GM21515 (cell line): Measurements from ENCODE around the gene UBE2H.
"Not testable (repeated sequence)": the region's sequence is repeated elsewhere in the genome, so short reads cannot be mapped to it uniquely, and the experiment has no call there.

Source experiments
- ATAC-seq: cut with Tn5 transposase; IDR thresholded peaks from one replicate; pipeline ENCODE4 v1.9.1; 2021; ENCODE audit not compliant: unreplicated experiment

UBE2H gene

DNA sequence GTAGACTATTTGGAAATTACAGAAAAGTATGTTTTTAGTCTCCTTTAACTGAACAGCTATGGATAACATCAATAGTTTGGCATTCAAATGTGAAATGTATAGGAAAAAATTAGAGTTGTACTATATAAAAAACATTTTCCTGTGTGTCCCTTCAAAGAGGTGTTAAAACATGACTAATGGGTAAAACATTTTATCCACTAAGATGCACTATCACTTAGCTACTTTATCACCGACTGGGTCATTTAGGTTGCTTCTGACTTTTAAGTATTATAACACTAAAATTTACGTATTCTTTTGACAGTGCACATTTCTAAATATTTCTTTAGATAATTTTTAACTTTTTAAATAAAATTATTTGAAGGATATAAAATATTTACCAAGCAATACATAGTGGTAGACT, 77.6 kb downstream of the UBE2H start:
- no peak for ATAC-seq

- ATAC-seq, result no peak
Observed at GRCh38 chr7:129874722-129875121, 78.0 kb downstream of the UBE2H start.

DNA sequence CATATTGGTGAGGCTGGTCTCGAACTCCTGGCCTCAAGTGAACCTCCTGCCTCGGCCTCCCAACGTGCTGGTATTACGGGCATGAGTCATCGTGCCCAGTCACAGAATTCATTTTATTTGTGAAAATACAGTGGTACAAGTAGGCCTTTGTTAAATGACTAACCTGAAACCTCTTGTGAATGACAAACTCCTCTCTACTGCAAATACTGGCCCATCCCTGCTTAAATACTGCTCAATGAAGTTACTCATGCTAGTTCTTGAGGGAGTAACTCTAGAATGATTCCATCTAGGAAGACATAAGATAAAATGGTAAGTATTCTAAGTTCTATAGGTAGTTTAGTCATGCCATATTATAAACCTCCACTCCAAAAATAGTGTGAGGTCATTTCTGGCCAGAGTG, 80.7 kb downstream of the UBE2H start:
- ATAC-seq, result no peak

- no peak for ATAC-seq
Observed at GRCh38 chr7:129870668-129871067, 82.1 kb downstream of the UBE2H start.

GRCh38 chr7:129866251-129866650, 86.5 kb downstream of the UBE2H start:
- ATAC-seq, result no peak

- ATAC-seq, result no peak
Observed at GRCh38 chr7:129865925-129866201, 86.9 kb downstream of the UBE2H start.

- ATAC-seq, result no peak
Observed at GRCh38 chr7:129865093-129865924, 87.5 kb downstream of the UBE2H start.

- not testable (repeated sequence) for ATAC-seq
Observed at GRCh38 chr7:129864676-129865075, 88.1 kb downstream of the UBE2H start.

DNA sequence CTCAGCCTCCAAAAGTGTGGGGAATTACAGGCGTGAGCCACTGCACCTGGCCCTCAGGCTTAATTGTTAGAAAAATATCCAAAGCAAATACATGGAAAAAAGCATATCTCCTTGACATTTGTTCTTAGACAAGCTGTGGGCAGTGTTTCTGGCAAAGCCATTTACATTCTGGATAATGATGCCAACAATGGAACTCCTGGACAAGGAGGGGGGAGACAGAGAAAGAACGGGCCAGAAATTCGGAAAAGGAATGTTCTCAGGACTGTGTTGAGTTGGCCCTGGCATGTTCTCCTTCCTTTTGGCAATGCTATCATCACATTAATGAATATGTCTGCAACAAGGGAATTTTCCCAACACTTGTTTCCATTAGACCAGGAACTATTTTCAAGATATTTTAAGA, 88.7 kb downstream of the UBE2H start:
- ATAC-seq, result no peak

DNA sequence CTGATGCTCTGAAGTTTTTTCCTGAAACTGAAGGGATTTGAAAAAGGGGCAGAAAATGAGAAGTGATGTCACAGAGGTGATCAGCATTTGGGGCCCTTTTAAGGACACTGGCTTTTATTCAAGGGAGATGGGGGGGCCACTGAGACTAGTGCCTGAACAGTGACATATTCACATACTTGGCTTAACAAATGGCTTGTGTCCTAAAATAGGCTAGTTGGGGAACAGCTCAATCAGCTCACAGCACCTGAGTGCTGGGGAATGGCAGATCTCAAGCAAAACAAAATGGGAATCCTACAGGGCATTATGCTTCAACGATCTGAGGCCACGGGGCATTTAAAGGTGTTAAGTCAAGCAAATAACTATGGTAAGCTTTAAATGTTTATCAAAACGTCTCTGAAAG, 90.1 kb downstream of the UBE2H start:
- no peak for ATAC-seq

DNA sequence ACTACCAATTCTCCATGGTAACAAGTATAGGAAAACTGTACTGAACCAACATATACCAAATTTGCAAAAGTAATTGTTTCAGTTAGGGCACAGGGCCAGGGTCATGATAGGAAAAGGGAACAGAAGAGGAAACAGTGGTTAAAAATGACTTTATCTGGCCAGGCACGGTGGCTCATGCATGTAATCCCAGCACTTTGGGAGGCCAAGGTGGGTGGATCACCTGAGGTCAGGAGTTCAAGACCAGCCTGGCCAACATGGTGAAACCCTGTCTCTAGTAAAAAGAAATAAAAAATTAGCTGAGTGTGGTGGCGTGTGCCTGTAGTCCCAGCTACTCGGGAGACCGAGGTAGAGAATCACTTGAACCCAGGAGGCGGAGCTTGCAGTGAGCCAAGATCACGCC, 92.0 kb downstream of the UBE2H start:
- not testable (repeated sequence) for ATAC-seq

DNA sequence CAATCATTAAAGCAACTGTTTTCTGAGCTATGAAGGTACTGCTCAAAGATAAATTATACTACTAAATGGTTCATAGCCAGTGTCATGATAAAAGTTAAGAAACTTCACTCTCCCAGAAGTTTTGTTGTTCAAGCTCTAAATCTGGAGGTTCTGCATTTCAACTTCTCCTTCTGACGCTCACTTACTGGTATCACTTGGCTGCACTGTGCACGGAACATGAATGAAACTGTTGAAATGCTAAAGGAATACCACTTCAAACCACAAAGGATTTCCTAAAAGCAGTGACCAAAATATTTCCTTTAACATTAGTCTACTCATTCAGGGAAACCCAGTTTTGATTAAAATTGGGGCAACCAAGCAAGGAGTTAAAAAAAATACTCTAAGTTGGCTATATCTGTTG, 93.6 kb downstream of the UBE2H start:
- no peak for ATAC-seq

DNA sequence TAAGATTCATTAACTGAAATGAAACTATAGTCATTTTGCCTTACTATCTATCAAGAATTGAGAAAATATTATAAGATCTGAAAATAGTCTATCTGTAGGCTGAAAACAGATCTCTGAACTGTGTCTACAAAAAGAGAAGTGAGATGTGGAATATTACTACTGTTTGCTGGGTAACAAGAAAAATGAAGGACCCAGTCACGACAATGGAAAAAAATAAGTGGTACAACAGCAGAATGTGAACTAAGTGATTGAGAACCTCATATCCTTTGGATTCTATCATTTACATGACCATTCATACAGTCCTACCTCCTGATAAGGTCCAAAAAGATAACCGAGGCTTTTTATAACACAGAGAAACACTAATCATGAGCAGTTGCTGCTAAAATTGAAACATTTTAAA, 94.3 kb downstream of the UBE2H start:
- ATAC-seq, result no peak

- ATAC-seq, result no peak
Observed at GRCh38 chr7:129857313-129857712, 95.4 kb downstream of the UBE2H start.

DNA sequence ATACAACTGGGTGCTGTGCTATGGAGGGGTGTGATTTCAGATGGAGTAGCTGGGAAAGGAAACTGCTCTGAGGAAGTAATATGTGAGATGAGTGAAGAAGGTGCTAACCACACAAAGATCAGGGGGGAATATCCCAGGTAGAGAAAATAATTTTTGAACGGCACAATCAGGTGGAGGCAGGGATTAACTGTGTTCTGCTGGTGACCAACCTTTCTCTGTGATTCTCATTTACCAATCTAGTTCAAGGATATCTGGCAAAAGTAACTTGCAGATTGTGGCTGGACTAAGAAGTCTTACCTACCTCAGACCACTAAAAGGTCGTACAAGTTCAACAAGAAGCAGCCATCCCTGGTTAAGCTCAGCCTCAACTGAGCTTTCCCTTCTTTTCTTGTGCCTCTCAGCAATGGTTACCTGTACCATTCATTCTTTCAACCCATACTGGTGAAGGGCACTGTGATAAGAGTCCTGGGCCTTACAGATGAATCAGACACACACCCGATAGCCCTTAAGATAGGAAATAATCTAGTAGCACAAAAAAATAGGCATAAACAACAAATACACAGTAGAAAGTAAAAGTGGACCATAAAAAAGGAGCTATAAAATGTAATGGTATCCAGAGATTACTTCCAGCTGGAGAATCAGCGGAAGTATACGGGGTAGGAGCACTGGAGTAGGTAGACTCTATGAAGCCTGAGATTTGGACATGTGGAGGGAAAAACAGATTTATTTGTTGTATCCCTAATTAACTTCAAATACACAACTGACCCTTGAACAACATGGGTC, 96.6 kb downstream of the UBE2H start:
- no peak for ATAC-seq

GRCh38 chr7:129855234-129855673, 97.5 kb downstream of the UBE2H start:
- ATAC-seq, result no peak

DNA sequence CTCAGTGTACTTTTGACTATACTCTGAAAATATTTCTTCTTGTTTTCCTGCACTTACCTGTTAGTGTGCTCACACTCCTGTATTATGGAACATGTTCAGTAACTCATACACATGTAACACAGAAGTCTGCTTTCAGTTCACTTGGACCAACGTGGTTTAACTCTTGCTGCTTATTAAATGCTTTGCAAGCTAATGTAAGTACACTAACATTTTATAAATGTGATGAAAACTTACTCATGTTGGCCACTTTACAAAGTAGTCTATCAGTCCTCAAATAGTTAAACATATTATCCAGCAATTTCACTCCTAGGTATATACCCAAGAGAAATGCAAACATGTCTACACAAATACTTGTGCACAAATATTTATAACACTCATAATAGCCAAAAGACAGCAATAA, 98.4 kb downstream of the UBE2H start:
- ATAC-seq, result no peak

GRCh38 chr7:129853661-129854268, 99.0 kb downstream of the UBE2H start:
- ATAC-seq, result no peak

DNA sequence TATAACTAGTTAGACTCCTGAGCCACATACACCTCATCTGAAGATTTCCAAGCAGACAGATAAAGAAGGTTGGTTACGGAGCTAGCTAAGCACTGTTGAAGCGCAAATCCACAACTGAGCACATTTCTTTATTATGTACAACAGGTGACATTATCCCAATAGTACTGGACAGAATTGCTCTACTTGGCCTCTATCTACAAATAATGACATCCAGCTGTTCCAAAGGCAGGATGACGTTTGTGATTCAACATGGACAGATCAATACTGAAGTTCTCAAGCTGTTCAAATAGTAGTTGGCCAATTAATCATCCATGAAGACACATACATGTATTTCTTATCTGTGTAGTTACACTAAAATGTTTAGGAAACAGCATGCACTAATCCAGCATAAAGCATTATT, 101.0 kb downstream of the UBE2H start:
- no peak for ATAC-seq

GRCh38 chr7:129851174-129851573, 101.6 kb downstream of the UBE2H start:
- no peak for ATAC-seq

DNA sequence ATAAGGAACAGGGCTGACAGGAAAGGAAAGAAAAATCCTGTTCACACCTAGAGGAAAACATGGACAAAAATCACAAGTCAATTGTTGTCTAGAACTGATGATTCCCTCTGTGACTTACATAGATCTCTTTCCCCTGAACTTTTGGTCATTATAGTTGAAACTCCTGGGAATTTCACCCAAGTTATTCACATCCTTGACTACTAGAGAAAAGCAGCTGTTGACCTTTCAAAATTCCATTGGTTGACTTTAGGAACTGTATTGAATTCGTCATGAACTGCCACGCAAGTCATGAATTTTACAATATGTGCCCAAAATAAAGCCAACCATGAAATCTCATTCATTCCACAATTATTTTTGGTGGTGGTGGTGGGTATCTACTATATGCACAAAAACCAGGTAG, 104.3 kb downstream of the UBE2H start:
- no peak for ATAC-seq

DNA sequence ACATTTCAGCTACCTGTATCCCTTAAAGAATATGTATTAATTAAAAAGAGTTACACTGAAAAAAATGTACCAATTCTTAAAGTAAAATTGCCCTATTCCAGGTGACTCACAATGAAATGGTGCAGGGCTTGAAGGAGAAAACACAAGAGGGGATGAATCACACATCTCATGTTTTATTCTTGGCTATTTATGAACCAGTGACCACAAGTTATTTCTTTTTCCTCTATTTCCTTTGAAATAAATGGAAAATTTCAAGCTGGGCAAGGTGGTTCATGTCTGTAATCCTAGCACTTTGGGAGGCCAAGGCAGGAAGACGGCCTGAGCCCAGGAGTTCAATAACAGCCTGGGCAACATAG, 106.8 kb downstream of the UBE2H start:
- no peak for ATAC-seq
